HG03025 (cell line): ENCODE data around the gene CFB.
"Not testable (repeated sequence)": the region's sequence is repeated elsewhere in the genome, so short reads cannot be mapped to it uniquely, and the experiment has no call there.

Experiments
- ATAC-seq: cut with Tn5 transposase; IDR thresholded peaks from one replicate; pipeline ENCODE4 v1.9.1; 2021; ENCODE audit warnings: mild to moderate bottlenecking, moderate library complexity; ENCODE audit not compliant: unreplicated experiment, low FRiP score

The CFB gene

GRCh38 chr6:31945507-31946369, at the start of gene CFB:
CFB (plus strand) TSS chr6:31946095; CDS start chr6:31946222, 127 bp downstream.
- no peak for ATAC-seq

DNA sequence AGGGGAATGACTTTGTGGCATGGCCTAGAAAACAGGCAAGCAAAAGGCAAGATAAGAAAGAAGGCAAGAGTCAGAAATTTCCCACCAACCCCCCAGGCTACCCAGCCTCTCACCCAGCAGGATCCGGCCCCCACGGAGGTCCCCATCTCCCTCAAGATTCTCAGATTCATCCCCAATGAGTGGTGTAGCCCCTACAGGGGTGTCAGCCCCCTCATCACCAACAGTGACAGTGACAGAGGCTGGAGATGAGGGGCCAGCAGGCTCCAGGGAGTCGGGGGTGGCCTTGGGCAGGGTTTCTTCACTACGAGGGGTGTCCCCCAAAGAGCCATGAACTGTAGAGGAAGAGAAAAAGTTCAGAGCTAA, 49.4 kb upstream of the CFB start:
- no peak for ATAC-seq

GRCh38 chr6:31896856-31897611, 48.9 kb upstream of the CFB start:
- no peak for ATAC-seq

GRCh38 chr6:31897612-31898382, 48.1 kb upstream of the CFB start, which contains the start of gene EHMT2:
EHMT2 (minus strand) TSS chr6:31897698; CDS start chr6:31897677, 21 bp downstream.
- ATAC-seq = no peak

GRCh38 chr6:31898383-31899011, 47.4 kb upstream of the CFB start:
- no peak for ATAC-seq

GRCh38 chr6:31899215-31899614, 46.7 kb upstream of the CFB start:
- no peak for ATAC-seq

- no peak for ATAC-seq
These were observed 45.8 kb upstream of the CFB start for GRCh38 chr6:31899882-31900722.

- no peak for ATAC-seq
These were observed 44.9 kb upstream of the CFB start for GRCh38 chr6:31900917-31901414.

DNA sequence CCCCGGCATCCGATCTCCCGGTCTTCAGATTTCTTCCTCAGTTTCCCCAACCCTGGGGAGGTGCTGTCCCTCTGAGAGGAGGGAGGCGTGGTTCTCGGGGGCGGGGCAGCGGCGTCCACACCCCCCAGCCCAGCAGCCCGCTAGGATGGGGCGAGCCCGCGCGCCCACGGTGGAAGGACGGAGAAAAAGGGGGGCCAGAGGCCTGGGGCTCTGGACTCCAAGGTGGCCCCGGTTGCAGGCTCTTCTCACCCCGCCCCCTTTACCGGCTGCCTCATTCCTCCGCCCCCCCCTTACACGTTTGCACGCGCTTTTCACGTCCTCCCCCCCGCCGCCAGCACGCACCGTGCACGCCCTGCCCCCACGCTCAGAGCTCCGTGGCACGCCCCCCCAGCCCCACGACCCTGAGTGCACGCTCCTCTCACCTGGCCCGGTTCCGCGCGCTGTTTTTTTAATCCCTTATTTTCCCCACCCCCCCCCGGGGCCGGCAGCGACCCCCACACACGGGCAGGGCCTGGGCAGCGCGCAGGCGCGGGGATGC, 44.4 kb upstream of the CFB start:
- no peak for ATAC-seq

DNA sequence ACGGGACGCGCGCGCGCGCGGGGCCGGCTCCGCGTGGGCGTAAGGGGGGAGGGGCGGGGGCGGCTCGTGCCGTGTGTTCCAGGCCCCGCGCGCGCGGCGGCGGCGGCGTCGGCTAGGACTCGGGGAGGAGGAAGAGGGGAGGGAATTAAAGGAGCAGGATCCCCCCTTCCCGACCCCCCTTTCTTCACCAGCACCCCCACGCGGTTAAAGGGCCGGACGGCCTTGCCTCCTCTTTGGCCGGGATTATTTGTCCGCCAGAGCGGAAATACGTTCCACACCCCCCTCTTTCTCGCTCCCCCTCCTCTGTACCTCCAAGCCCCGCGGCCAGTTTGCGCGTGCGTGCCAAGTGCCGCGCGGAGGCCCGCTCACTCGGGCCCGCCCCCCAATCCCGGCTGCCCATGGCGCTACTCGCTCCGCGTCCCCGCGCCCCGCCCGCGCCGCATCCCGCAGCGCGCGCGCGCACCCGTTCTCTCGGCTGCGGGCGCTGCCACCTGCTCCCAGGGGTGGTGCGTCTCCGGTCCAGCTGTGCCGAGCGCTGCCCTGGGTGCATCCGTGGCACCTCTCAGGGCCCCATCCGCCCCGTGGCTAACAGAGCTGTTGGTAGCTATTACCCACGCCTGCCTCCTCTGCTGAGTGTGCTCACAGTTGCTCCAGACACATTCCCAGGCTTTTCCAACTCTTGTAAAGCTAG, 43.8 kb upstream of the CFB start, which contains the start of gene ZBTB12:
Gene ZBTB12 (minus strand): TSS at position 134 of the 691 bp plus-strand sequence. CDS start 781 bp downstream, outside the sequence.
- no peak for ATAC-seq

DNA sequence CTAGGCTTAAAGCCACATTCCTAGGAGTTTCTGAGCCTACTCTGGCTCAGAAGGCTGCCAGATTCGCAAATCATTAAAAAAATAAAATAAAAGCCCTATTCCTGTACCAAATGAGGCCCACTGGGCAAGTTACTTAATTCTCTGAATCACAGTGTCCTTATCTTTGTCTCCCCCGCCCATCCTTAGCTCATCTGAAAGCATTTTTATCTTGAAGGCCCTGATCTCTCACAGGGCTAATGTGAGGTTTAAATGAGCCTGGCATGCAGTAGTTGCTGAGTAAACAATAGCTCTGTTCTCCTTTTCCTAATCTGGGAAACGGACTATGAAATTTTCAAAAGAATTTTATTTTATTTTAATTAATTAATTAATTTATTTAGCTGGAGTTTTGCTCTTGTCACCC, 41.9 kb upstream of the CFB start:
- ATAC-seq = no peak

DNA sequence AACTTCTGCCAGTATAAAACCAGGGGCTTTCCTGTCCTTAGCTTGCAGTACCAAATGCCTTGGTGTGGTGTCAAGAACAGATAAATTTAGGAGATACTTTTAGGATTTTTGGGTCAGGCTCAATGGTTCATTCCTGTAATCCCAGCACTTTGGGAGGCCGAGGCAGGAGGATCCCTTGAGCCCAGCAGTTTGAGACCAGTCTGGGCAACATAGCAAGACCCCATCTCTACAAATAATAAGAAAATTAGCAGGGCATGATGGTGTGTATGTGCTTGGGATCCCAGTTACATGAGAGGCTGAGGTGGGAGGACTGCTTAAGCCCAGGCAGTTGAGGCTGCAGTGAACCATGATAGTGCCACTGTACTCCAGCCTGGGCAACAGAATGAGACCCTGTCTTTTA, 40.9 kb upstream of the CFB start:
- ATAC-seq = no peak

- no peak for ATAC-seq
These were observed 39.8 kb upstream of the CFB start for GRCh38 chr6:31906122-31906521.

DNA sequence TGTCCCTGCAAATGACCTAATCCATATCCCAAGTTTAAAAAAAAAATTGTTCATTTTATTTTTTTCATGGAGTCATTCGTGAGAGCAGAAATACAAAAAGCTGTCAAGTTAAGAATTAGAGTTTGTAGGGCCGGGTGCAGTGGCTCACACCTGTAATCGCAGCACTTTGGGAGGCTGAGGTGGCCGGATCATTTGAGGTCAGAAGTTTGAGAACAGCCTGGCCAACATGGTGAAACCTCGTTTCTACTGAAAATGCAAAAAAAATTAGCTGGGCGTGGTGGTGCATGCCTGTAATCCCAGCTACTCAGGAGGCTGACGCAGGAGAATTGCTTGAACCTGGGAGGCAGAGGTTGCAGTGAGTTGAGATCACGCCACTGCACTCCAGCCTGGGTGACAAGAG, 39.2 kb upstream of the CFB start:
- not testable (repeated sequence) for ATAC-seq

GRCh38 chr6:31907158-31907813, 38.6 kb upstream of the CFB start:
- no peak for ATAC-seq

DNA sequence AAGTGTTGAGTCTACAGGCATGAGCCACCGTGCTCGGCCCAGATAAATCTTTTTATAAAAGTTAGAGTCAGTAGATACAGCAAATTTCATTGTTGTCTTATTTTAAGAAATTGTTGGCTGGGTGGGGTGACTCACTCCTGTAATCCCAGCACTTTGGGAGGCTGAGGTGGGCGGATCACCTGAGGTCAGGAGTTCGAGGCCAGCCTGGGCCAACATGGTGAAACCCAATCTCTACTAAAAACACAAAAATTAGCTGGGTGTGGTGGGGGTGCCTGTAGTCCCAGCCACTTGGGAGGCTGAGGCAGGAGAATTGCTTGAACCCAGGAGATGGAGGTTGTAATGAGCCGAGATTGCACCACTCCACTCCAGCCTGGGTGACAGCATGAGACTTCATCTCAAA, 37.6 kb upstream of the CFB start:
- ATAC-seq = not testable (repeated sequence)

GRCh38 chr6:31908791-31909190, 37.1 kb upstream of the CFB start:
- ATAC-seq = no peak

DNA sequence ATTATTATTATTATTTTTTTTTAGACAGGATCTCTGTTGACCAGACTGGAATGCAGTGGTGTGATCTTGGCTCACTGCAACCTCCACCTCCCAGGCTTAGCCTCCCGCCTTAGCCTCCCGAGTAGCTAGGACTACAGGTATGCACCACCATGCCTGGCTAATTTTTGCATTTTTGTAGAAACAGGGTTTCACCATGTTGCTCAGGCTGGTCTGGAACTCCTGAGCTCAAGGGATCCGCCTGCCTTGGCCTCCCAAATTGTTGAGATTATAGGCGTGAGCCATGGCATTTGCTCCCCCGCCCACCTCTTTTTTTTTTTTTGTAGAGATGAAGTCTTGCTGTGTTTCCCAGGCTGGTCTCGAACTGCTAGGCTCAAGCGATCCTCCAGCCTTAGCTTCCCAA, 36.6 kb upstream of the CFB start:
- ATAC-seq = not testable (repeated sequence)
